LNCAP (cell line): ENCODE results near the gene NFASC.

Experiments
- TF ChIP-seq, protein P1 (sequence below): fragments of 450-650 bp; IDR thresholded peaks from 2 replicates; pipeline ENCODE4 v1.5.1; 2017; ENCODE audit warnings: mild to moderate bottlenecking

NFASC gene

DNA sequence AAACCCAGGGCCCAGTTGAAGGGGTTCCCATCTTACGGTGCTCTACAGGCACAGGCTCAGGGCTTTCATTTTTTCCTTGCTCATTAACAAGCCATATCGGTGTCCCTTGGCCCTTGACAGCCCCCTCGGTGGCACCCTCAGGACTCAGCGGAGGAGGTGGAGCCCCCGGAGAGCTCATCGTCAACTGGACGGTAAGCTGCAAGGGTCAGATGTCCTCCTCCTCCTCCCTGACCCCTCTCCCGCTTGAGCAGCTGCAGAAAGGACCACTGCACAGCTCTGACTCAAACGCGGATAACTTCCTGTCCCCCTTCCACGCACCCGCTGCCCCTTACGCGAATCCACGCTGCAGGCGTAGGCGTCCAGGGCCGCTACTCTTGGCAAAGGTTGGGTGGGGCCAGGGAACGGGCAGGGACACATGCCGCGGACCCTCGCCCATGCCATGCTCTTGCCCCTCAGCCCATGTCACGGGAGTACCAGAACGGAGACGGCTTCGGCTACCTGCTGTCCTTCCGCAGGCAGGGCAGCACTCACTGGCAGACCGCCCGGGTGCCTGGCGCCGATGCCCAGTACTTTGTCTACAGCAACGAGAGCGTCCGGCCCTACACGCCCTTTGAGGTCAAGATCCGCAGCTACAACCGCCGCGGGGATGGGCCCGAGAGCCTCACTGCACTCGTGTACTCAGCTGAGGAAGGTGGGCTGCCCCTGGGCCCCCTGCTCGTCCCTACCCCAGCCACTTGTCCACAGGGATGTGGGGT is 198.9 kb downstream of the NFASC start:
- TF ChIP-seq, protein P1, sequence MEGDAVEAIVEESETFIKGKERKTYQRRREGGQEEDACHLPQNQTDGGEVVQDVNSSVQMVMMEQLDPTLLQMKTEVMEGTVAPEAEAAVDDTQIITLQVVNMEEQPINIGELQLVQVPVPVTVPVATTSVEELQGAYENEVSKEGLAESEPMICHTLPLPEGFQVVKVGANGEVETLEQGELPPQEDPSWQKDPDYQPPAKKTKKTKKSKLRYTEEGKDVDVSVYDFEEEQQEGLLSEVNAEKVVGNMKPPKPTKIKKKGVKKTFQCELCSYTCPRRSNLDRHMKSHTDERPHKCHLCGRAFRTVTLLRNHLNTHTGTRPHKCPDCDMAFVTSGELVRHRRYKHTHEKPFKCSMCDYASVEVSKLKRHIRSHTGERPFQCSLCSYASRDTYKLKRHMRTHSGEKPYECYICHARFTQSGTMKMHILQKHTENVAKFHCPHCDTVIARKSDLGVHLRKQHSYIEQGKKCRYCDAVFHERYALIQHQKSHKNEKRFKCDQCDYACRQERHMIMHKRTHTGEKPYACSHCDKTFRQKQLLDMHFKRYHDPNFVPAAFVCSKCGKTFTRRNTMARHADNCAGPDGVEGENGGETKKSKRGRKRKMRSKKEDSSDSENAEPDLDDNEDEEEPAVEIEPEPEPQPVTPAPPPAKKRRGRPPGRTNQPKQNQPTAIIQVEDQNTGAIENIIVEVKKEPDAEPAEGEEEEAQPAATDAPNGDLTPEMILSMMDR, result no peak

DNA sequence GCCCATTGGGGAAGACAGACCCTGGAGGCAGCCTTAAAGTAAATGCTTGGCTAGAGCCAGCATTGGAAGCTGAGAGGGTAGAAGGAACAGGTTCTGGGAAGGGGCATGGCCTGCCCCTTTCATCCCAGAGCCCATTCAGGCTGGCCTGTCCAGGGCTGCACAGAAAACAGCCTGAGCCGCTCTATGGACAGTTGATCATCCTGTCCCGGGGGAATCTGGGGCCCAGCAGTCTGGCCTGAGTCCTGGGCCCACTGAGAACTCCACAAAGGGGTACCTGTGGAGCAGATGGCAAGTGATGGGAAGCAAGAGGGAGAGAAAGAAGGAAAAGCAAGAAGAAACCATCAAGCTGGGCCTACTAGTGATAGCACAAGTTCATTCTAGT is 200.4 kb downstream of the NFASC start:
- TF ChIP-seq, protein P1, result no peak

DNA sequence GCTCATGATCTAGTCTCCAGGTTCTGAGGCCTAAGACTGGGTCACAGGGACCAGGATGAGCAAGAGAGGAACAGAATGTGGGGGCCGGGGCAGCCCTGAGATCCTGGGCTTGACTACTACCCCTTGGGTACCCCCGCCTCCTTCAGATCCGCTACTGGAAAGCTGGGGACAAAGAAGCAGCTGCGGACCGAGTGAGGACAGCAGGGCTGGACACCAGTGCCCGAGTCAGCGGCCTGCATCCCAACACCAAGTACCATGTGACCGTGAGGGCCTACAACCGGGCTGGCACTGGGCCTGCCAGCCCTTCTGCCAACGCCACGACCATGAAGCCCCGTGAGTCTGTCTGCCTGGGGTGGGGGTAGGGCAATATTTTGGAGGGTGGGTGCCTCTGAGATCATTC is 201.1 kb downstream of the NFASC start:
- TF ChIP-seq, protein P1, result no peak

DNA sequence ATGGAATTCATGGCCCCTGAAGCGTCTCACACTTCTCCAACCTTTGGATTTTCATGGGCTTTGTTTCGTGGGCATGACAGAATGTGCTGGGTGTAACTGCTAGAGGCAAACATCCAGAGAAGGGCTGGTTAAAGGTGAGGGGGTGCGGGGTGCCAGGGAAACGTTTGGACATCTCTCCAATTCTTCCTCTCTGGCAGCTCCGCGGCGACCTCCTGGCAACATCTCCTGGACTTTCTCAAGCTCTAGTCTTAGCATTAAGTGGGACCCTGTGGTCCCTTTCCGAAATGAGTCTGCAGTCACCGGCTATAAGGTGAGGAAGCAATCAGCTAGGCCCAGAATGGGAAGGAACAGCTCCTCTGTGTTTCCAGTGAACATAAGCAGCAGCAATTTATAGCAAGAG is 201.6 kb downstream of the NFASC start:
- TF ChIP-seq, protein P1, result no peak
